Measurements from ENCODE around the gene MDFI.
A peak's percentile ranks its signal among the peaks of the same experiment; 100 is the strongest.

The MDFI gene

DNA sequence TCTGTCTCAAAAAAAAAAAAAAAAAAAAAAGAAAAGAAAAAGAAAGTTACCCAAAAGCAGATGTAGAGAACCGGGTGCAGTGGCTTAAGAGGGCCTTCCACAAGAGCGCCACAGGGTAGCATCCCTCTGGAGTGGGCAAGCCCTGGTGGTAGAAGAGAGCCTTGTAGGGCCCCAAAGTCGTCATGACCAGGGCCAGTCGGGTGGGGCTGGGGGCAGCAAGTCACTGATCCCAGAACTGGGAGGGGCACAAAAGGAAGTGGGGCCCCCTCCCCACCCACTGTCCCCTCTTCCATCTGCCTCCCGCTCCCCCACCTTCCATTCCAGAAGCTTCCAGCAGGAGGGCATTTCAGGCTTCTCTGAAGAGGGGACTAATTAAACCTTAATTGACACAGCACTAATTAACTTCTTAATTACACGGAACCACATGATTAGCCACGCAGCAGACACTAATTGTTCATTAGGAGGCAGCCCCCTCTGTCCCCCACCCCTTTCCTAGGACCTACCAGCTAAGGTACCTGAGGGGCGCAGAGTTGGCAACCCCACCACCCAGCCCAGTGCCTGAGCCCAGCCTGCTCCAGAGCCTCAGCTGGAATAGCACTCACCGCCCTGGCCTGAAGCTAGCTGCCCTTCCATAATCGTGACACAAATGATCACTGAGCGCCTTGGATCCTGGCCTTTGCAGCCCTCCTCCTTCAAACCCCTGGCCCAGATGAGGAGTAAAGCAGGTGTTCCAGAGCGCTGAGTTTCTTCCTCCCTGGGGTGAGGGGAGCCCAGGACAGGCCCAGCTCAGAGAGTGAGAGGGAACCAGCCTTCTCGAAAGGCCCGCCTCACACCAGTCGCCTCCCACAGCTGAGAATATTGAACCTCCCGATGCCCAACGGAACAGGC is 34.8 kb downstream of the MDFI start:
- no peak for DNase-seq (ENCODE audit: low read depth in 2 of 2)

DNA sequence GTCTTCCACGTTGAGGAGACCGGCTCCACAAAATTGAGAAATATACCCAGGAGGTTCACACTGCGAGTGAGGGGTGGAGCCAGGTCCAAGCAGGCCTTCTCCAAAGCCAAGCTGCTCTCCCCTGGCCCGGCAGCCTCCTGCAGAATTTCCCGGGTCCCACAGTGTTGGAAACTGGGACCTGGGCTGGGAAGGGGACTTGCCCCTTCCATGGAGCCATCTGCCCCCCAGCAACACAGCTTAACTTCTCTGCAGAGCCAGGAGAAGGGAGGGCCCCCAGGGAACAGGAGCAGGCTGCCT is 35.4 kb downstream of the MDFI start:
- no peak for DNase-seq (ENCODE audit: low read depth in 2 of 2)

DNA sequence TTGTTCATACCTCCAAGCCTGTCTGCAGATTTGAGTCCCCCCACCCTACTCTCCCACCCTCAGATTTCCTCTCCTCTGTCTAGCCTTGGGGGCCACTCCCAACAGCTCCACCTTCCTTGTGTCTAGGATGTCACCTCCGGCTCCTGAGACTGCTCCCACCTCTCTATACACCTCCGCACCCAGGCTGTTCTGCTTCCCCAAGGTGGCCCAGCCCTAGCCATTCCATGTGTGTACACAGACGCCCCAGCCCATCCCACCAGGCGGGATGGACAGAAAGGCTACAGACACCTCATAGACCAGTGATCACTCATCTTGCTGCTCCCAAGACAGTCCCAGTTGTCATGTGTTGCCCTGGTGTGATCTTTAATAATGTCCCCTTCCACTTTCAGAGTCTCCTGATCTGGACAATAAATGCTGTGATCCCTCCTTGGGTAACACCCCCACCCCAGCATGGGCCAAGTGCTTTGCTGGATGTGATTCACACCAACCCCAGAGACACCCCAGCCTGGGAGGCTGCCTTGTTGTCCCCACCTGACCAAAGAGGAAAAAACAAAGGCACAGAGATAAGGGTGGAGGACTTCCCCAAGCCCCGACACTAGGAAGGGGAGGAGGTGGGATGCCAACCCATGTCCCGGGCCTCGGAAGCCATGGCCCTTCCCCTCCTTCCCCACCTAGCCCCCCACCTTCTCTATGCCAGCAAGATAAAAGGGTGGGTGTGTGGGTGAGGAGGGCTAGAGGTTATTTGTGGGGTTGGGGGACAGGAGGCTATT is 36.1 kb downstream of the MDFI start:
- no peak for DNase-seq (ENCODE audit: low read depth in 2 of 2)

DNA sequence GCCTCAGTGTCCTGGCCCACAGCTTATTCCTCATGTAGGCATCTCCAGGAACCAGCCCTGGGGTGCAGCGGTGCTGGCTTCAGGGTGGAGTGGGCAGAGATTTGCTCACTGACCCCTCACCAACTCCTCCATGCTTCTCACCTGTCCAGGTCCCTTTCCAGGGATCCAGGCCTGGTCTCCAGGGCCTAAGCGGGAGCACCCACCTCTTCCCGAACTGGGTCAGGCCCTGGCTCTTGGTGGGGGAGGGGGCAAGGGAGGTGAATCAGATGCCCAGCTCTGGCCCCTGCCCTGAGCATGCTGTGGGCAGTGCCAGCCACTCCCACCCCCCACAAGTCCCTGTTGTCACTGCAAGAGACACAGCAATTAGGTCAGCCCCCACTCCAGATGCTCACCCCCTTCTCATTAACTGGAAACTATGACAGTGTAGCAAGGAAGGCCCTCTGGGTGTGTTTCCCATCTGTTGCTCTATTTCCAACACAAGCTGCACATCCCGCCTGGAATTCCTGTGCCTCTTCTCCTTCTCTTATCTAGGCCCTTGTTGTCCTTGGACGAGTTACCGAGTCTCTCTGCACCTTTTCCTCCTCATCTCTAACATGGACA is 37.0 kb downstream of the MDFI start:
- DNase-seq (ENCODE audit: low read depth in 2 of 2) = no peak

DNA sequence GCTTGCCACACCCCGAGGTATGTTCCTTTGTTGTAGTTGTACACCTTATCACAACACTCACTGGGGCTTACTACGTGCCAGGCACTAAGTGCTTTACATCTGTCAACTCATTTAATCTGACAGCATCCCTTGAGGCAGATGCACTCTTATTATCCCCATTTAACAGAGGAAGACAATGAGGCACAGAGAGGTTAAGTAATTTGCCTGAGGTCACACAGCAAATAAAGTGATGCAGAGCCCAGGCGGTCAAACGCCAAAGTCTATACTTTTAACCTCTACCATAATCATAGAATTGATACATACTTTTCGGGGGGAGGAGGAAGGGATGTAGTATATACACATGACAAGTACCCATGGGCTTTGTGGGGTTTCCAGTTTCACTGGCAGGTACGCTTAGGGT is 37.7 kb downstream of the MDFI start:
- DNase-seq (ENCODE audit: low read depth in 2 of 2) = no peak

DNA sequence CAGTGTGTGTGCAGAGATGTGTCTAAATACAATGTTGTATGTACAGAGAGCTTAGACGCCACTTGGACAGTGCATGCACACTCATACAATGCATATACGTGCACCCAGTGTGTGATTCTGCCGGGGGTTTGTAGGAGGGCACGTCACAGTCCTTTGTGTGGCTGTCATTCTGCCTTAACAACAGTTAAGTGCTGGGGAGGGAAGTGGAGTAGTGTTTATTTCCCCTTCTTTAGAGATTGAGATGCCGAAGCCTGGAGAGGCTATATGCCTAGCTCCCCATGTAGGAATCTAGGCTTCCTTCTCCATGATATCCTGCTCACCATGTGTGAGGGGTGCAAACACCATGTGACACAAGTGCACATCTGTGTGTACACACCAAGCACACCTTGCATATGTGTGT is 38.2 kb downstream of the MDFI start:
- no peak for DNase-seq (ENCODE audit: low read depth in 2 of 2)

DNA sequence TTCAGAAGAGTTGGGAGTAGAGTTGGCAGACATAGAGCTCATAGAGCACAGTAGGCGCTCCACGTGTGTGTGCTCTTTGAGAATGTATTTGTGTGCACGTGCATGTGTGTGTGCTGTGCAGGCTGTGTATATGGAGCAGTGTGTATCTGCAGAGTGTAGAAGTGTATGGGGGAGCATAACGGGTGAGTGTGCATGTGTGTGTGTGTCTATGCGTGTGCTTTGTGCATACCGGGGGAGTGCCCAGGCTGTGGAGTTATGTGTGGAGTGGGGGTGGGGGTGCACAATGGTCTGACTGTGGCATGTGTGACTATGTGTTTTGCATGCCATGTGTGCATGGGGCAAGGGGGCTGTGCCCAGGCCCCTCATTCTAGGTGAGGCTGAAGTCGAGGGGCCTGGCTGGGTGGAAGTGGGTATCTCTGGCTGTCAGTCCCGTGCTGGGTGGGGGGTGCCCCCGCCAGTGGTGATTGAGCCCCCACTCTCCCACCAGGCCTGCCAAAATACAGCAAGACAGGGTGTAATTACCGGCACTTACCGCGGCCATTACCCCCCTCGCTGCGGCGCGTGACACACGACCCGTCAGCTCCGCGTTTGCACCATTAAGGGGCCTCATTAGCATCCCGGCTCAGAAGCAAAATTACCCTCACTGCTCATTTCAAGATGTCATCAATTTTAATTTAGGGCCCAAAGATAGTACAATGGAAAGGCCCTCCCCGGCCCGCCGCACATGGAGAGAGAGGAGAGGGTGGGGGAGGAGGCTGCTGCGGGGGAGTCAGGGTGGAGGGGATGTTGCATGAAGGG is 39.1 kb downstream of the MDFI start:
- DNase-seq (ENCODE audit: low read depth in 2 of 2) = no peak

DNA sequence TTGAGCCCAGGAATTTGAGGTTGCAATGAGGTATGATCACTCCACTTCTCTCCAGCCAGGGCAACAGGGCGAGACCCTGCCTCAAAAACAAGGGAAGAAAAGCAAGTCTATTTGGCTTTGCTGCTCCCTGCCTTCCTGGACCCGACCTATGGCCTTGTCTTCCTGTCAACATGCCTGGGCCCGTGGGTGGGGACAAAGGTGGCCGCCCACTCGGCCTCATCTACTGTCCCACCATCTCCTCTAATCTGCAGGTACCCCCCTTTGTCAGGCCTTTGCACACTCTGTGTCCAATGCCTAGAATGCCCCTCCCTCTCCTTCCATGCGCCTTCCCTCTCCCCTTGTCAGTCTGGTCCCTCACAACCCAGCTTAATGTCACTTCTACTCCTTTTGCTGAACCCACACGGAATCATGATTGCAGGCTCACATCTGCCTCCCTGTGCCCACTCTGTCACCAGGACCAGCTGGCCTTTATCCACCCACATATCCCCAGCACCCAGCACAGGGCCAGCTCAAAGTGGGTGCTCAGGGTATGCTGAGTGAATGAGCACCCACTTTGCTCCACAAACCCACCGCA is 40.3 kb downstream of the MDFI start:
- no peak for DNase-seq (ENCODE audit: low read depth in 2 of 2)

DNA sequence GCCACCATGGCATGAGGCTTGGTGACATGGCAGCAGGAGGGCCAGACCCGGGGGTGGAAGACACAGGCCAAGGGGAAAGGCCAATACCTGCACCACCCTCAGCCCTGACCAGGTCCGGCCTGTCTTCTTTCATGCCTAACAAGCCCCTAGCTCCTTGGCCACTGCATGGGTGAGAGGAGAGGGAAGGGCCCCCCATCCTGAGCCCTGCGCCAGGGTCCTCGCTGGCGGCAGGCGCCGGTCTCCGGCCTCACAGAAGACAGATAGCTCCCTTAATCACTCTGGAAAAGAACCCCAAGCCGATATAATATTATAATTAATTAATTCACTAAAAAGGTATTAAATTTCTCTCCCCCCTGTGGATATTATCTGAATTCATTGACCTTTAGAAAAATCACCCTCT is 41.4 kb downstream of the MDFI start:
- no peak for DNase-seq (ENCODE audit: low read depth in 2 of 2)

DNA sequence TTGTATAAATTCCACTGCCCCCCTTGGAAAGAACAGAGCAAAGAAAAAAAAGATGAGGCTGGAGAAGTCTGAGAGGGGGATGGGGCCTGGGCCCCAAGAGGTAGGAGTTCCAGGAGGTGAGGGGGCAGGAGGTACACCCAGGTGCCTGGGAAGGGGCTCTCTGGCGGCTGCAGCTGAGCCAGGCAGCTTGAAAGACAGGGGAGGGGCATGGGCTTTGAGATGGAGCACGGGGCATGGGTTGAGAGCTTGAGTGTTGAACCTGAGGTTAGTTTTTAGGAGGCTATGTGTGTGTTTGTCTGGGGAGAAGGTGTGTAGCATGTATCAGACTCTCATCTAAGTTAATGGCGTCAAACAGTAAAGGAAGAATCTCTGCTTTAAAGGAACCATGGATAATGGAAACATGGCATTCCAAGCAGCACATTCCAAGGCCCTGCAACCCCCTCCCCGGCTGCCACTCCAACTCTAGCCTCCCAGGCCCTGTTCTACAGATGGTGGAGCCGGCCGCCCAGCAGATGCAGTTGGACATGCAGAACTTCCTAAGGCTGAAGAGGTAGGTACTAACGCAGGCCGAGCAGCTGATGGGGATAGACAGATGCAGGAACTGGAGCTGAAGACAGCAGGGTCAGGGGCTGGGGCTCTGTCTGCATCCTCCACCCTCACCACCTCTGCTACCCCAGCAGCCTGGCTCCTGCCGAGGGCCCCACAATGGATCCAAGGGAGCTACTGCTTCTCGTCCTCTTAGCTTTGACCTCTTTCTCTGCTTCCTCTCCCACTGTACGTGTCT is 42.1 kb downstream of the MDFI start:
- DNase-seq (ENCODE audit: low read depth in 2 of 2) = no peak

DNA sequence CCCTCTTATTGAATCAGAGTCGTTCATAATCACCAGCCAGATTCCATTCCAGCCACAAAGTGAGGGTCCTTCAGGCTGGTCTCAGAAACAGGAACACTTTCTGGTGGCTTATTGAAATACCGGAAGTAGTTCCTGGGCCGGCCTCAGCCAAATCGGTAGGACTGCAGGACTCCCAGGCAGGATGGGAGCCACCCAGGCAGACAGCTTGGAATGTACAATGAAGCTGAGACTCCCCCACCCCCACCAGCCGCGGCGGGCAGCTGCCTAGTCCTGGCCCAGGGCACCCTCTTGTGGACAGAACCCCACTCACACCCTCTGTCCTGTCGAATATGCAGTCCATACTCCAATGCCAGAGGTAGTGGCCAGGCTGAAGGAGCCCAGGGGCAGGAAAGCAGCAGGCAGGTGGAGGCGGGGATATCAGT is 43.8 kb downstream of the MDFI start:
- DNase-seq (ENCODE audit: low read depth in 2 of 2) = peak; percentile 43 to 65

DNA sequence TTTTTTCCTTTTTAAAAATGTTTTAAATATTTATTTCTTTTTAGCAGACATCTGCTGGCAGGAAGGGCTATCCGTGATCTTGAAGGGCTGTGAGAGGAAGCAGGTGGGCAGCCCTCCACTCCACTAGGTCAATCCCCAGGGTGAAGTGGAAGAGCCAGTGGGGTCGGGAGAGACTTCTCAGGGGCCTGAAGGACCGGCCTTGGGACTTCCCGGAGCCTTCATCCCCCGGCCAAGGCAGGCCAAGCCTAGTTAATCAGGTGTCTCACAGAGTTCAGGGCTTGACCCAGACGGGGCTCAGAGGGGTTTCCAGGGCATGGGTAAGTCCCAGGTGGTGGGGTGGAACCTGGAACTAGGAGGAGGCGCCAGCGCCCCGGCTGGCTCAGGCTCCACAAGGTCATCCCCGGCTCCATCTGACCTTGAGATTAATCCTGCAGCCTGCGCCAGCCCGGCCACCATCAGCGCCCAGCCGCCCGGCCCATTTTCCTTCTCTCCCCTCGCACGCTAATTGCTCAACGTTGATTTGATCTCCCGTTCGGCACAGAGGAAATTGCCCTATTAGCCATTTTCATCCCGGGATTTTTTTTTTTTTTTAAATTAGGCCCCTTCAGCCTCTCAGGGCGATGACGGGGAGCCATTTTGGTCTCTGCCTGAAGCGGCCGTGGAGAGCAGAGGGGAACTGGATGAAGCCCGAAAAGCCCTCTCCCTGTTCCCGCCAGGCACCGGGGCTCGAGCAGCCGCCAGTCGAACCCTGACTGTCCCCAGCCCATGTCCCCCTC is 44.4 kb downstream of the MDFI start:
- peak in 1 of 2 donors; percentile 3 for DNase-seq (ENCODE audit: low read depth in 2 of 2)

DNA sequence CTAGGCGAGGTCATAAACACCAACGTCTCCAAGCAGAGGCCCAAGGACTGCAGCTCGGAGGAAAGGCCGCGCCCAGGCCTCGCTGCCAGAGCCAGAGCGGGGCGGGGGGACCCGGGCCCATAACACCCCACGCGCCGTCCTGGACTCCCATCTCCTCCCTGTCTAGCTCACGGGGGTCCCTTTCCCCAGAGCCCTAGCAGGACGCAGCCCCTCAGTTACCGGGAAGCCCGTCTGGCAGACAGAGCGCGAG is 44.9 kb downstream of the MDFI start:
- no peak for DNase-seq (ENCODE audit: low read depth in 2 of 2)

DNA sequence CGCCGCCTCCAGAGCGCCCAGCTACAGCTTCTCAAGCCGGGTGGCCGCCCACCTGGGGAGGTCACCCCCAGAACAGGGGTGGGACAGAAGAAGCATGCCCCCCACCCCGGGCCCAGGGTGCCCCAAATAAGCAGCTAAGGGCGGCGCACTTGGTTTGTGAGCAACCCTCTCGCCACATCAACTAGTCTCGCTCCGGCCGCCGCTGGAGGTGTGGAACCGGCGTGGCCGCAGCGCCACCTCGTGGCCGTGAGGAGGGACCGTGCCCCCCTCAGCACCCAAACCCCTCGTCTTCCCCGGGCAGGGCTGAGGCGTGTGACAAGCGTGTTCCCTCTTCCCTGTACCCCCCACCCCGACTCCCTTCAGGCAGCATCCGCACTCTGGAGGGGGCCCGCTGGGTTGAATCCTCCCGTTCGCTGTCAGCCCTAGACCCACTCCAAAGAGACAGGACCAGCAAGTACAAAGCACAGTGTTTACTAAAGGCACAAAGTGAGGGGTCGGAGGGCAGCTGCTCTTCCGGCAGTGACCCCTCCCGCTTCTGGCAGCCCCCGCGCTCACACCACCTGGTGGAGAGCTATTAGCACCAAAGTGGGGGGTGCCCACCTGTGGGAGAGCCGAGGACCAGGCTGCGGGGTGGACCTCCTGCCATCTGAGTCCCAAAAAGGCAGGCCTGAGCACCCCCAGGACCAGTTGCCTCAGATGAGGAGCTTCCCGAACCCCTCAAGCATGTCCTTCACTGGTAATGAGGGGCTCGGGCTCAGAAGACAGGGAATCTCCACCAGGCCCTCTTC is 45.4 kb downstream of the MDFI start:
- peak; percentile 71 to 78 for DNase-seq (ENCODE audit: low read depth in 2 of 2)

DNA sequence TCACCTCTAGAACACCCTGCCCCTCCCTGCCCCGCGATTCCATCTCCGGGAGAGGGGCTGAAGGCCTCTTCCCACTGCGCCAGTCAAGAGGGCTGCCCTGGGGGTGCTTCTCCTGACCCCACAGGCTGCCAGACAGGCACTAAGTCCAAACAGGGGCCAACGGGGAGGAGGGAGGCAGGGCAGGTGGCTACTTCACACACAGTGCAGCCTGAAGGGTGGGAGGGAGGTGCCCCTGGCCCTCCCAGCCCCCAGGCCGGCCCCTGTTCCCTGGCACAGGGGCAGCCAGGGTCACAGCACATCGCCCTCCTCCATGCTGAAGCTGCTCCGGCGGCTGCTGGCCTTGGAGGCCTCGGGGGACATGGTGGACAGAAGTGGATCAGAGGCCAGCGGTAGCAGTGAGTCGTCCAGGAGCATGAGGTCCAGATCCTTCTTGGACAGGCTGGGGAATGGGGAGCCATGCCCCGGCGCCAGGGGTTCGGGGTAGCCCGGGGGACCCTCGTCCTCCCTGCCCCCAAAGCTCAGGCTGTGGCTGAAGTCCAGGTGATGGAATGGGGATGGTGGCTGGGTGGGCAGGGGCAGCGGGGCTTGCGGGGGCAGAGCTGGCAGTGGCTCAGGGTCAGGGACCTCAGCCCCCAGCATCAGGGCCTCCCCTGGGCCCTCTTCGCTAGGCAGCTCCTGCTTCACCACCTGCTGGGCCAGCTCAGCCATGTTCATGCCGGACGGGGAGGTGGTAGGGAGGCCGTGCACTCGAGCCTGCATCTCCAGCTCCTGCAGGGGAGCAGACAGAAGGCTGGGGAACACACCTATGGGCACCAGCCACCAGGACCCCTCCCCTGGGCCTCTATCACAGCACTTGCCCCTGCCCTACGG is 46.3 kb downstream of the MDFI start:
- no peak for DNase-seq (ENCODE audit: low read depth in 2 of 2)

DNA sequence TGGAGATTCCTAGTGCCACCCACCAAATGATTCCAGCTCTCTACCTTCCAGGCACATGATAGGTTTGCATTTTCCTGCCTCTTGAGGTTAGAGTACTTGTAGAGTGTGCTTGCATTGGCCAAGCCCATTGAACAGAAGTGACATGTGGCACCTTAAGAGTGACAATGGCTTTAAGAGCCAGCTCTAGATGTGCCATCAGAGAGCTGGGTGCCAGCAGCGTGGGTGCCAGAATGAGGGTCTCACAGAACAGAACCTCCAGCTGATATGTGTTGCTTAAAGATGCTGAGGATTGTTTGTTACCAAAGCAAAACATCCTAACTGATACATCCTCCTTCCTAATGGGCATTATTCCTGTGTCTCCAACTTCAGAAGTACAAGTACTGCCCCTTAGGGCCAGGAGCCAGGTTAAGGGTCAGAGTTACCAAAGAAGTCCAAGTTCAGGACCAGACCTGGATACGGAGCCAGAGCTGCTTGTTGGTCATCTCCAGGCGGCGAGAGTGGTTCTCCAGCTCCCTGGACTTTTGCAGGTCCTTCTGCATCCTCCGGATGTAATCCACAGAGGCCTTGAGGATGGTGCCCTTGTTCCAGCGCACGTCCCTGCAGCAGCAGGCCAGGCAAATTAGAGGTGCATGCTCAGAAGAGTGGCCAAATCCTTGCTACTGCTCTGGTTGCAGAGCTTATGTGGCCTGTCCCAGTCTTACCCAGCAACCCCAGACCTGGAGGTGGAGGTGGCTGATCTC is 47.5 kb downstream of the MDFI start:
- DNase-seq (ENCODE audit: low read depth in 2 of 2) = no peak

DNA sequence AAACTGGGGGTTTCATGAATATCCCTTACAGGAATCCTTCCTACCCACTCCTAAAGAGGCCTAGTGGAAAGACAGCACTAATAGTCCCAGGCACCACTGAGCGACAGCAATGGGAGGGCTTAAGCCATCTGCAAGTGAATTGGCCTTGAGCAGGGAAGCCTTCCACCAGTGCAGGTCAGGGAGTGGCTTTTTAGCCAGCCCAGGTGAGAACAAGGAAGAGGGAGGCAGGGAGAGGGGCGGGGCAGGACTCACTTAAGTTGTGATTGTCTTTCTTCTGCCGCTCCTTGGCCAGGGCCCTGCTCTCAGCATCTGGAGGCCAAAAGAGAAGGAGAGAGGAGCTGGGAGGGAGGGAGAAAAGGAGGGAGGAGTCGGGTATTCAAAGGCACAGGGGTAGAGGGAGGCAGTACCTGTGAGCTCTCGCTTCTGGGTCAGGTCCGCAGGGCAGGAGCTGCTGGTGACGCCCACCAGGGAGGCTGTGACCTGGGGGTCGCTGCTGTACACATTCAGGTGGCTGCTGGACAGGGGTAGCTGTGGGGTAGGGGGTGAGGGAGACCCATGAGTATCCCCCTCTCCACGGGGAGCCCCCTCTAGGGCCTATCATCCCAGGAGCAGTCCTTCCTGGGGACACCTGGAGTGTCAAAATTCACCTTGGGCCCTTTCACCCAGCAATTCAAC is 49.4 kb downstream of the MDFI start:
- DNase-seq (ENCODE audit: low read depth in 2 of 2) = no peak

Data from stimulated activated CD4-positive, alpha-beta T cell treated with anti-CD3 and anti-CD28 coated beads, Interleukin-1b, Interleukin-23, amount 100 ng/mL, for 4 hours (primary cell).